ENCODE measurements around the gene FAM110C.

FAM110C gene

DNA sequence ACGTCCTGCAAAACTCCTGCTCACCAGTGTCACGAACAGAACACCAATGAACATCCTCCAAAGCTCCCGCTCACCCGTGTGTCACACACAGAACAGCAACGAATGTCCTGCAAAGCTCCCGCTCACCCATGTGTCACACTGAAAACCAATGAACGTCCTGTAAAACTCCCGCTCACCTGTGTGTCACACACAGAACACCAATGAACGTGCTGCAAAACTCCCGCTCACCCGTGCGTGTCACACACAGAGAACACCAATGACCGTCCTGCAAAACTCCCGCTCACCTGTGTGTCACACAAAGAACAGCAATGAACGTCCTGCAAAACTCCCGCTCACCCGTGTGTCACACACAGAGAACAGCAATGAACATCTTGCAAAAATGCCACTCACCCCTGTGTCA, 20.5 kb upstream of the FAM110C start:
- no peaks in the 10 kb centered on the region for H3K36me3 ChIP-seq
- no peaks in the 10 kb centered on the region for H3K9me3 ChIP-seq
- no peaks in the 10 kb centered on the region for H3K4me1 ChIP-seq (ENCODE audit: control insufficient read depth in 1 of 2, insufficient read depth in 1 of 2, low read depth in 1 of 2, low read length in 1 of 2)
- no peaks in the 10 kb centered on the region for H3K27me3 ChIP-seq
- H3K4me3 ChIP-seq (ENCODE audit: low read depth in 1 of 2, low read length in 1 of 2) = no peak overlapping the region
- TF ChIP-seq, protein P1, sequence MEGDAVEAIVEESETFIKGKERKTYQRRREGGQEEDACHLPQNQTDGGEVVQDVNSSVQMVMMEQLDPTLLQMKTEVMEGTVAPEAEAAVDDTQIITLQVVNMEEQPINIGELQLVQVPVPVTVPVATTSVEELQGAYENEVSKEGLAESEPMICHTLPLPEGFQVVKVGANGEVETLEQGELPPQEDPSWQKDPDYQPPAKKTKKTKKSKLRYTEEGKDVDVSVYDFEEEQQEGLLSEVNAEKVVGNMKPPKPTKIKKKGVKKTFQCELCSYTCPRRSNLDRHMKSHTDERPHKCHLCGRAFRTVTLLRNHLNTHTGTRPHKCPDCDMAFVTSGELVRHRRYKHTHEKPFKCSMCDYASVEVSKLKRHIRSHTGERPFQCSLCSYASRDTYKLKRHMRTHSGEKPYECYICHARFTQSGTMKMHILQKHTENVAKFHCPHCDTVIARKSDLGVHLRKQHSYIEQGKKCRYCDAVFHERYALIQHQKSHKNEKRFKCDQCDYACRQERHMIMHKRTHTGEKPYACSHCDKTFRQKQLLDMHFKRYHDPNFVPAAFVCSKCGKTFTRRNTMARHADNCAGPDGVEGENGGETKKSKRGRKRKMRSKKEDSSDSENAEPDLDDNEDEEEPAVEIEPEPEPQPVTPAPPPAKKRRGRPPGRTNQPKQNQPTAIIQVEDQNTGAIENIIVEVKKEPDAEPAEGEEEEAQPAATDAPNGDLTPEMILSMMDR (IDR thresholded peaks at IDR 0.05) = no peak
- no peak overlapping the region for H3K27ac ChIP-seq

DNA sequence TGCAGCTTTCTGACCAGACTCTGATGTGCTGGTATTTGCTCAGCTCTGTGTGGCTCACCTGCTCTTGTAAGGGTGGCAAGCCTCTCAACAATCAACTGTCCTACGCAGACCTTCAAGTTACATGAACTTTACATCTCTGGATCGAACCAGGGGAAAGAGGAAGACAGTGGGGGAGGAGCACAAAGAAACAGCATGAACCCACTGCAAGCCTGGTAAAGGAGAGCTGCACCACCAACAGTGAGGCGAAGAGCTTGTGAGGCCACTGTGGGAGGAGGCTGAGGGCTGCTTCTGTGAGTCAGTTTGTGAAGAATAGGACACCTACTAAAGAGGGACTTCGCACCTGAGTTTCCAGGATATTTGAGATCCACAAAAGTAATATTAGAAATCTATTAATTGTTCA, 18.8 kb upstream of the FAM110C start:
- H3K9me3 ChIP-seq = no peaks in the 10 kb centered on the region
- TF ChIP-seq, protein P1 (IDR thresholded peaks at IDR 0.05) = no peak

DNA sequence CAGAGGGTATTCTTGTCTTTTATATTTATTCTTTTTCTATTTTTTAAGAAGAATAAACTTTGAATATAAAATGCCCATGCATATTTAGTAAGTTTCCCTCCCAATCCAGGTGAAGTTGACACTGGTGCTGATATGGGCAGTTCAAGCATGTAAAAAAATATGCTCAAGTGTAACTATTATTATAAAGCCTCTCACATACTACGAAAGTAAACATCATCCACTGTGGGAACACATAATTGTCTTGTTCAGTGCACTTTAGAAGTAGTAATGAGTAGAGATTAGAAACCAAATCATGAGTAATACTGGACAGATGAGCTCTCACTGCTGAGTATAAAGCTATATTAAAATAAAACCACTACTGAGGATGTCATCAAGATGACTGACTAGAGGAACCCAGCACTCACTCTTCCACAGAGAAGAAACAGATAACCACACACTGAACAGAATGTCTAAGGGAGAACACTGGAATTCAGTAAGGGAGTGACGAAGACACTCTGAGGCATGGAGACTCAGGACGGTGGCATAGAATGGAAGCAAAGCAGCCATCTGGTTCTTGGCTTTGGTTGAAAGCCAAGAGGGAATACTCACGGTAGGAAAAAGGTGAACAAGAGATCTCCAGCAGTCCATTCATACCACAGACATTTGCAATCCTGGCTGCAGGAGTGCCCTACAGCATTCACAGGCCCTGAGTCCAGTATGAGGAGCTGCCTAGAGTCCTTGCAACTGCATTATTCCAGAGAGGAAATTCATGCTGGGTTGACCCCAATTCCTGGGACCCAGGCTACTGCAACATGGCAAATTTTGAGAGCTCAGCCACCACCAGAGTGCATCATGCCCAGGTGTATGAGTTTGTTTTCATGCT, 9.5 kb upstream of the FAM110C start:
- TF ChIP-seq, protein P1 (IDR thresholded peaks at IDR 0.05) = no peak

More for the DNA sequence above, 18.8 kb upstream of the FAM110C start:
- Histone ChIP-seq H3K4me3 (ENCODE audit: low read depth in 1 of 2, low read length in 1 of 2) (no peak overlapping the region), H3K27me3 (no peaks in the 10 kb centered on the region), H3K4me1 (ENCODE audit: control insufficient read depth in 1 of 2, insufficient read depth in 1 of 2, low read depth in 1 of 2, low read length in 1 of 2) (no peaks in the 10 kb centered on the region), H3K36me3 (no peaks in the 10 kb centered on the region), H3K27ac (no peak overlapping the region)

DNA sequence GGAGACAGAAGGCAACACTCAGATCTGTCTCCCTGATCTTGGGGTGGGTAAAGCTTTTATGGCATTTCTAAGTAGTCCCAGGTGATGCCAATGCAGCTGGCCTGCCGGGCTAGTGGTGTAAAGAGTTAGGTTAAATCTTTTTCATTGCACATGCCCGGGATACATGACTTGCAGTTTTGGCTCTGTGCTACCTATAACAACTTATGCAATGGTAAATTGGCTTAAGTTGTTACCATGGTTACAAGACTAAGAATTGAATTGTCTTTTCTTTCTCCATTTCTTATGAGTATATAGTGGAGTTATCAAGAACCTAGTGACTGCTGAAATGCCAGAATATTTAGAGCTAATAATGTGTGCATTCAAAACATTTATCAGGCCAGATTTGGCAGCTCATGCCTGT, 5.3 kb upstream of the FAM110C start:
- Histone ChIP-seq H3K9me3 (no peaks in the 10 kb centered on the region), H3K4me1 (ENCODE audit: control insufficient read depth in 1 of 2, insufficient read depth in 1 of 2, low read depth in 1 of 2, low read length in 1 of 2) (no peaks in the 10 kb centered on the region), H3K4me3 (ENCODE audit: low read depth in 1 of 2, low read length in 1 of 2) (no peak overlapping the region), H3K27ac (no peak overlapping the region), H3K36me3 (no peaks in the 10 kb centered on the region), H3K27me3 (peaks cover 40% of the 10 kb centered on the region)
- TF ChIP-seq, protein P1 (IDR thresholded peaks at IDR 0.05) = no peak

More for the DNA sequence above, 9.5 kb upstream of the FAM110C start:
- Histone ChIP-seq H3K36me3 (no peaks in the 10 kb centered on the region), H3K4me3 (ENCODE audit: low read depth in 1 of 2, low read length in 1 of 2) (no peak overlapping the region), H3K27ac (no peak overlapping the region), H3K27me3 (peaks cover under 1% of the 10 kb centered on the region), H3K4me1 (ENCODE audit: control insufficient read depth in 1 of 2, insufficient read depth in 1 of 2, low read depth in 1 of 2, low read length in 1 of 2) (no peaks in the 10 kb centered on the region), H3K9me3 (peaks cover 6% of the 10 kb centered on the region)

DNA sequence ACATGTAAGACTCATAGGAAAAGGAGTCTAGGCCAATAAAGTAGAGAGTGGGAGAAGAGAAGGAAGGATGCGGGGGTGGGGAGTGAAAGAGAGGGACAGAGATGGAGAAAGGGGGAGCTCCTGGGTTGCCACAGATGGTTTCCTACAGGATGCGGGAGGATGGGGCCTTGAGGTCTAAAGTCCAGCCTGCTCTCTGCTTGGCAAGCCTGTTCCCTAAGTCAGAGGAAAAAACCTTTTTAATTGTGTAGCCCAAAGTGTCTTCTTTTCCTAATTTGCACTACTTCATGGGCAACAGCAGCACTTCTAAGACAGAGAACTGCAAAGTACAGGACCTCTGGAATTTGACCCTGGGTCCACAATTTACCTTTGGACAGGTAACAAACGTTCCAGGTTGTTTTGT, 1.4 kb upstream of the FAM110C start:
- TF ChIP-seq, protein P1 (IDR thresholded peaks at IDR 0.05) = no peak
- Histone ChIP-seq H3K36me3 (no peaks in the 10 kb centered on the region), H3K27ac (no peak overlapping the region), H3K27me3 (peaks cover 79% of the 10 kb centered on the region), H3K4me1 (ENCODE audit: control insufficient read depth in 1 of 2, insufficient read depth in 1 of 2, low read depth in 1 of 2, low read length in 1 of 2) (no peaks in the 10 kb centered on the region), H3K4me3 (ENCODE audit: low read depth in 1 of 2, low read length in 1 of 2) (no peak overlapping the region), H3K9me3 (no peaks in the 10 kb centered on the region)

All from neutrophil (primary cell).